Measurements from ENCODE around the gene FBXL19. TPM values are rescaled to one million over a fixed set of nuclear protein-coding genes. Genes with fewer than 3 reads are reported as not detected.

FBXL19 gene
- total and polyA plus RNA-seq, 4 donors = 0.31 to 4.8 (median 2.7) TPM

GRCh38 chr16:30972872-30973271 lies 49.5 kb downstream of the FBXL19 start:
- Histone ChIP-seq H3K9ac (ENCODE audit: low read depth in 1 of 2, low read length in 2 of 2) (no peak overlapping the region), H3K9me3 (ENCODE audit: control insufficient read depth in 4 of 4, low read length in 3 of 4) (no peaks in the 10 kb centered on the region), H3K27ac (ENCODE audit: low read depth in 1 of 2, low read length in 2 of 2) (no peak overlapping the region), H3K27me3 (ENCODE audit: control insufficient read depth in 4 of 4, insufficient read depth in 4 of 4, low read length in 3 of 4) (no peaks in the 10 kb centered on the region), H3K4me3 (ENCODE audit: low read depth in 1 of 3, low read length in 3 of 3) (no peak overlapping the region), H3K4me1 (ENCODE audit: control insufficient read depth in 4 of 4, insufficient read depth in 4 of 4, low read length in 3 of 4) (no peaks in the 10 kb centered on the region), H3K36me3 (ENCODE audit: control insufficient read depth in 4 of 4, insufficient read depth in 3 of 4, low read depth in 1 of 4, low read length in 3 of 4) (peaks cover 33 to 79% (median 46%) of the 10 kb centered on the region in 4 donors)
- no peak for DNase-seq (ENCODE audit: low spot score)
- TF ChIP-seq JUND (IDR thresholded peaks at IDR 0.05) = no peak
- TF ChIP-seq RXRA (IDR thresholded peaks at IDR 0.05) = no peak
- TF ChIP-seq ATF3 (IDR thresholded peaks at IDR 0.05) = no peak
- no peak for TF ChIP-seq NR2F2 (IDR thresholded peaks at IDR 0.05)
- no peak for TF ChIP-seq ZBTB33 (IDR thresholded peaks at IDR 0.05)
- TF ChIP-seq CTCF (IDR thresholded peaks at IDR 0.05; ENCODE audit: low read depth, low read length, missing input control) = no peak
- TF ChIP-seq HNF4G (IDR thresholded peaks at IDR 0.05) = no peak
- no peak for TF ChIP-seq SP1 (IDR thresholded peaks at IDR 0.05)
- TF ChIP-seq FOXA1 (IDR thresholded peaks at IDR 0.05) = no peak
- no peak for TF ChIP-seq EGR1 (IDR thresholded peaks at IDR 0.05; ENCODE audit: low read depth in 2 of 2)
- TF ChIP-seq RAD21 (IDR thresholded peaks at IDR 0.05) = no peak
- WGBS = 92% methylated on average over 7 of the region's 7 CpGs

- Histone ChIP-seq H3K4me1 (ENCODE audit: control insufficient read depth in 4 of 4, insufficient read depth in 4 of 4, low read length in 3 of 4) (no peaks in the 10 kb centered on the region), H3K9me3 (ENCODE audit: control insufficient read depth in 4 of 4, low read length in 3 of 4) (no peaks in the 10 kb centered on the region), H3K9ac (ENCODE audit: low read depth in 1 of 2, low read length in 2 of 2) (no peak overlapping the region), H3K27me3 (ENCODE audit: control insufficient read depth in 4 of 4, insufficient read depth in 4 of 4, low read length in 3 of 4) (no peaks in the 10 kb centered on the region), H3K36me3 (ENCODE audit: control insufficient read depth in 4 of 4, insufficient read depth in 3 of 4, low read depth in 1 of 4, low read length in 3 of 4) (peaks cover 29 to 80% (median 45%) of the 10 kb centered on the region in 4 donors), H3K4me3 (ENCODE audit: low read depth in 1 of 3, low read length in 3 of 3) (no peak overlapping the region), H3K27ac (ENCODE audit: low read depth in 1 of 2, low read length in 2 of 2) (no peak overlapping the region)
- no peak for TF ChIP-seq MAX (IDR thresholded peaks at IDR 0.05)
- no peak for TF ChIP-seq YY1 (IDR thresholded peaks at IDR 0.05)
- TF ChIP-seq REST (IDR thresholded peaks at IDR 0.05) = no peak
- TF ChIP-seq ATF3 (IDR thresholded peaks at IDR 0.05) = no peak
- no peak for TF ChIP-seq HNF4A (conservative IDR thresholded peaks at IDR 0.05)
- no peak for TF ChIP-seq GABPA (IDR thresholded peaks at IDR 0.05 in 1 of 2, conservative IDR thresholded peaks at IDR 0.05 in 1 of 2)
- TF ChIP-seq EGR1 (IDR thresholded peaks at IDR 0.05; ENCODE audit: low read depth in 2 of 2) = no peak
- TF ChIP-seq NR2F2 (IDR thresholded peaks at IDR 0.05) = no peak
- TF ChIP-seq SP1 (IDR thresholded peaks at IDR 0.05) = no peak
- TF ChIP-seq RAD21 (IDR thresholded peaks at IDR 0.05) = no peak
- TF ChIP-seq ZBTB33 (IDR thresholded peaks at IDR 0.05) = no peak
- no peak for TF ChIP-seq TAF1 (conservative IDR thresholded peaks at IDR 0.05)
- no peak for TF ChIP-seq CTCF (IDR thresholded peaks at IDR 0.05; ENCODE audit: low read depth, low read length, missing input control)
- TF ChIP-seq FOXA2 (IDR thresholded peaks at IDR 0.05) = no peak
- TF ChIP-seq FOXA1 (IDR thresholded peaks at IDR 0.05) = no peak
- TF ChIP-seq HNF4G (IDR thresholded peaks at IDR 0.05) = no peak
- TF ChIP-seq RXRA (IDR thresholded peaks at IDR 0.05) = no peak
- 97% methylated on average over 6 of the region's 6 CpGs for WGBS
- no peak for DNase-seq (ENCODE audit: low spot score)
Observed at GRCh38 chr16:30974348-30974747, 51.0 kb downstream of the FBXL19 start.
